K562 (cell line): ENCODE results near the gene ZER1. TPM values are rescaled to one million over a fixed set of nuclear protein-coding genes. Genes with fewer than 3 reads are reported as not detected.

Experiments used
- CHD1 ChIP-seq: fragments of 200-600 bp; sonication (generic); IDR thresholded peaks from one replicate; pipeline ENCODE4 v1.6.1; 2012; ENCODE audit warnings: mild to moderate bottlenecking, moderate library complexity, low read length, inconsistent platforms
- E2F8 ChIP-seq: fragments of 450-650 bp; IDR thresholded peaks from 2 replicates; pipeline ENCODE4 v1.7.1; 2018; ENCODE audit warnings: mild to moderate bottlenecking, low read depth; ENCODE audit not compliant: partially characterized antibody
- EGR1 ChIP-seq: fragments of 450-650 bp; conservative IDR thresholded peaks from 2 replicates; pipeline ENCODE4 v1.6.1; 2017; ENCODE audit warnings: mild to moderate bottlenecking
- GTF2A2 ChIP-seq: IDR thresholded peaks from 2 replicates; pipeline ENCODE4 v1.6.1; 2016; ENCODE audit warnings: mild to moderate bottlenecking, missing genetic modification characterization, missing compliant biosample characterization
- HDAC2 ChIP-seq: fragments of 450-650 bp; IDR thresholded peaks from 2 replicates; pipeline ENCODE4 v1.6.1; 2016; ENCODE audit warnings: mild to moderate bottlenecking
- HDGF ChIP-seq: fragments of 450-650 bp; IDR thresholded peaks from 2 replicates; pipeline ENCODE4 v1.6.1; 2016
- HNRNPLL ChIP-seq: fragments of 200-400 bp; formaldehyde crosslinking; IDR thresholded peaks from 2 replicates; pipeline ENCODE4 v1.6.1; 2017; ENCODE audit warnings: low read length, low read depth, mild to moderate bottlenecking; ENCODE audit not compliant: poor library complexity, severe bottlenecking
- MCM3 ChIP-seq: fragments of 450-650 bp; IDR thresholded peaks from 2 replicates; pipeline ENCODE4 v1.6.1; 2016
- NR2C2 ChIP-seq, 2 experiments: fragments of 200-800 bp in 1 of 2; sonication (Bioruptor generic) in 1 of 2; sonication (generic) in 1 of 2; formaldehyde crosslinking in 1 of 2; IDR thresholded peaks; 2 replicates each; pipeline versions ENCODE4 v1.6.1 to v1.8.0; 2016 to 2022; ENCODE audit warnings: mild to moderate bottlenecking in 1 of 2, missing compliant biosample characterization in 1 of 2, missing genetic modification characterization in 1 of 2, missing genetic modification reagents in 1 of 2
- RFX7 ChIP-seq: fragments of 250-450 bp; sonication (Bioruptor Pico); IDR thresholded peaks from 2 replicates; pipeline ENCODE4 v1.5.1; 2021; ENCODE audit warnings: mild to moderate bottlenecking
- SMC3 ChIP-seq: conservative IDR thresholded peaks from 2 replicates; pipeline ENCODE4 v1.6.1; 2011; ENCODE audit warnings: low read depth, low read length, improper control_type of control experiment; ENCODE audit not compliant: insufficient read depth
- U2AF1 ChIP-seq: fragments of 200-400 bp; formaldehyde crosslinking; optimal IDR thresholded peaks from 2 replicates; pipeline ENCODE3; 2017; ENCODE audit warnings: mild to moderate bottlenecking, low read depth, low read length, moderate library complexity
- WHSC1 ChIP-seq: IDR thresholded peaks from one replicate; pipeline ENCODE4 v1.6.1; 2012; ENCODE audit warnings: low read length, control low read depth, inconsistent platforms
- ZNF445 ChIP-seq: fragments of 250-450 bp; sonication (Bioruptor Pico); IDR thresholded peaks from 2 replicates; pipeline ENCODE4 v1.4.0; 2020; ENCODE audit warnings: low read depth, mild to moderate bottlenecking, moderate library complexity
- polyA plus RNA-seq, 8 experiments: library from polyadenylated mRNA; depleted of rRNA in 4 of 8; stranded (reverse) in 5 of 8; unstranded in 3 of 8; fragments of >200 nt; fragmentation: Nextera tagmentation in 2 of 8; fragmentation: Illumina TruSeq in 1 of 8; extraction: Ambion mirVana in 2 of 8; extraction: Trizol in 1 of 8; gene quantifications; 2 replicates each; pipeline versions ENCODE4 v1.2.1 to v1.2.3, GENCODE V29; 2011 to 2014; ENCODE audit warnings: inconsistent platforms in 1 of 8, missing spikeins in 1 of 8
- total RNA-seq, 7 experiments: library from RNA; depleted of rRNA in 6 of 7; stranded (reverse); fragments of >200 nt in 6 of 7; fragmentation: Illumina TruSeq in 2 of 7; extraction: Trizol in 2 of 7; gene quantifications; 2 replicates each; pipeline versions ENCODE4 v1.2.1 to v1.2.3, GENCODE V29; 2011 to 2021; ENCODE audit warnings: low replicate concordance in 1 of 7
- TF ChIP-seq, protein P1 (sequence below), 3 experiments: fragments of 200-800 bp in 1 of 3; sonication (Bioruptor generic) in 1 of 3; sonication (generic) in 1 of 3; formaldehyde crosslinking in 1 of 3; IDR thresholded peaks; 2 replicates each; pipeline versions ENCODE4 v1.6.1 to v1.8.0; 2016 to 2022; ENCODE audit warnings: mild to moderate bottlenecking in 2 of 3, missing compliant biosample characterization in 2 of 3, missing genetic modification characterization in 2 of 3, missing genetic modification reagents in 1 of 3
- TF ChIP-seq, protein P2 (sequence below): fragments of 450-650 bp; IDR thresholded peaks from 2 replicates; pipeline ENCODE4 v1.6.1; 2017; ENCODE audit warnings: antibody characterized with exemption, mild to moderate bottlenecking
- TF ChIP-seq, protein P3 (sequence below): sonication (generic); formaldehyde crosslinking; IDR thresholded peaks from 2 replicates; pipeline ENCODE4 v1.8.0; 2022; ENCODE audit warnings: mild to moderate bottlenecking, missing genetic modification reagents

ZER1 gene
- total and polyA plus RNA-seq, 9 of the 15 experiments (the other 6 are each of a cell fraction or from before 2014, with no cell fraction given), result 0.07 to 10.7 (median 6.2) TPM

- TF ChIP-seq HNRNPLL (peak; percentile 10), HDAC2 (no peak), E2F8 (no peak), NR2C2 (CRISPR knock-in tag; IDR thresholded peaks at IDR 0.05) (0 out of 2 replicates have a peak, but pooled peaks have one; percentile 43), NR2C2 (tag; IDR thresholded peaks at IDR 0.05) (no peak), U2AF1 (no peak), HDGF (no peak), RFX7 (CRISPR knock-in tag) (no peak), CHD1 (peak; percentile 39), EGR1 (peak; percentile 31; the same call in 1 of the 2 replicates), GTF2A2 (tag) (no peak), WHSC1 (no peak), ZNF445 (CRISPR knock-in tag) (no peak), MCM3 (no peak), SMC3 (no peak)
- TF ChIP-seq, protein P1, sequence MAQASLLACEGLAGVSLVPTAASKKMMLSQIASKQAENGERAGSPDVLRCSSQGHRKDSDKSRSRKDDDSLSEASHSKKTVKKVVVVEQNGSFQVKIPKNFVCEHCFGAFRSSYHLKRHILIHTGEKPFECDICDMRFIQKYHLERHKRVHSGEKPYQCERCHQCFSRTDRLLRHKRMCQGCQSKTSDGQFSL (CRISPR knock-in tag; IDR thresholded peaks at IDR 0.05), result peak; percentile 67; the same call in 1 of the 2 replicates
- TF ChIP-seq, protein P1 (tag; IDR thresholded peaks at IDR 0.05), result peak in 1 of 2 experiments; percentile 74; a peak in 2 of 4 replicates
- TF ChIP-seq, protein P2, sequence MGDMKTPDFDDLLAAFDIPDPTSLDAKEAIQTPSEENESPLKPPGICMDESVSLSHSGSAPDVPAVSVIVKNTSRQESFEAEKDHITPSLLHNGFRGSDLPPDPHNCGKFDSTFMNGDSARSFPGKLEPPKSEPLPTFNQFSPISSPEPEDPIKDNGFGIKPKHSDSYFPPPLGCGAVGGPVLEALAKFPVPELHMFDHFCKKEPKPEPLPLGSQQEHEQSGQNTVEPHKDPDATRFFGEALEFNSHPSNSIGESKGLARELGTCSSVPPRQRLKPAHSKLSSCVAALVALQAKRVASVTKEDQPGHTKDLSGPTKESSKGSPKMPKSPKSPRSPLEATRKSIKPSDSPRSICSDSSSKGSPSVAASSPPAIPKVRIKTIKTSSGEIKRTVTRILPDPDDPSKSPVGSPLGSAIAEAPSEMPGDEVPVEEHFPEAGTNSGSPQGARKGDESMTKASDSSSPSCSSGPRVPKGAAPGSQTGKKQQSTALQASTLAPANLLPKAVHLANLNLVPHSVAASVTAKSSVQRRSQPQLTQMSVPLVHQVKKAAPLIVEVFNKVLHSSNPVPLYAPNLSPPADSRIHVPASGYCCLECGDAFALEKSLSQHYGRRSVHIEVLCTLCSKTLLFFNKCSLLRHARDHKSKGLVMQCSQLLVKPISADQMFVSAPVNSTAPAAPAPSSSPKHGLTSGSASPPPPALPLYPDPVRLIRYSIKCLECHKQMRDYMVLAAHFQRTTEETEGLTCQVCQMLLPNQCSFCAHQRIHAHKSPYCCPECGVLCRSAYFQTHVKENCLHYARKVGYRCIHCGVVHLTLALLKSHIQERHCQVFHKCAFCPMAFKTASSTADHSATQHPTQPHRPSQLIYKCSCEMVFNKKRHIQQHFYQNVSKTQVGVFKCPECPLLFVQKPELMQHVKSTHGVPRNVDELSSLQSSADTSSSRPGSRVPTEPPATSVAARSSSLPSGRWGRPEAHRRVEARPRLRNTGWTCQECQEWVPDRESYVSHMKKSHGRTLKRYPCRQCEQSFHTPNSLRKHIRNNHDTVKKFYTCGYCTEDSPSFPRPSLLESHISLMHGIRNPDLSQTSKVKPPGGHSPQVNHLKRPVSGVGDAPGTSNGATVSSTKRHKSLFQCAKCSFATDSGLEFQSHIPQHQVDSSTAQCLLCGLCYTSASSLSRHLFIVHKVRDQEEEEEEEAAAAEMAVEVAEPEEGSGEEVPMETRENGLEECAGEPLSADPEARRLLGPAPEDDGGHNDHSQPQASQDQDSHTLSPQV, result 0 out of 2 replicates have a peak, but pooled peaks have one; percentile 15
- TF ChIP-seq, protein P3, sequence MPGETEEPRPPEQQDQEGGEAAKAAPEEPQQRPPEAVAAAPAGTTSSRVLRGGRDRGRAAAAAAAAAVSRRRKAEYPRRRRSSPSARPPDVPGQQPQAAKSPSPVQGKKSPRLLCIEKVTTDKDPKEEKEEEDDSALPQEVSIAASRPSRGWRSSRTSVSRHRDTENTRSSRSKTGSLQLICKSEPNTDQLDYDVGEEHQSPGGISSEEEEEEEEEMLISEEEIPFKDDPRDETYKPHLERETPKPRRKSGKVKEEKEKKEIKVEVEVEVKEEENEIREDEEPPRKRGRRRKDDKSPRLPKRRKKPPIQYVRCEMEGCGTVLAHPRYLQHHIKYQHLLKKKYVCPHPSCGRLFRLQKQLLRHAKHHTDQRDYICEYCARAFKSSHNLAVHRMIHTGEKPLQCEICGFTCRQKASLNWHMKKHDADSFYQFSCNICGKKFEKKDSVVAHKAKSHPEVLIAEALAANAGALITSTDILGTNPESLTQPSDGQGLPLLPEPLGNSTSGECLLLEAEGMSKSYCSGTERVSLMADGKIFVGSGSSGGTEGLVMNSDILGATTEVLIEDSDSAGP (CRISPR knock-in tag), result 0 out of 2 replicates have a peak, but pooled peaks have one; percentile 51
Measured at GRCh38 chr9:128702949-128703615, 68.6 kb downstream of the ZER1 start (continued).
